AG10803 (cell line): ENCODE measurements around the gene IGBP1.
"Not testable (repeated sequence)": the region's sequence is repeated elsewhere in the genome, so short reads cannot be mapped to it uniquely, and the experiment has no call there.

ENCODE experiments used
- DNase-seq: peaks from one replicate; pipeline ENCODE4 v3.0.0; 2010; ENCODE audit warnings: low read depth
- H3K4me3 ChIP-seq: 2 replicates; pipeline ENCODE4 v1.5.1; 2011; ENCODE audit warnings: mild to moderate bottlenecking, low read length, control low read depth
- CTCF ChIP-seq: conservative IDR thresholded peaks from 2 replicates; pipeline ENCODE4 v1.5.1; 2011; ENCODE audit warnings: mild to moderate bottlenecking, low read length, control low read depth, inconsistent platforms

The IGBP1 gene

GRCh38 chrX:70096052-70096451 is 37.2 kb upstream of the IGBP1 start:
- TF ChIP-seq CTCF, result peak; percentile 46
- DNase-seq, result peak; percentile 21

GRCh38 chrX:70105229-70105628 is 28.0 kb upstream of the IGBP1 start:
- no peak for DNase-seq
- no peak overlapping the region for H3K4me3 ChIP-seq
- no peak for TF ChIP-seq CTCF

More at GRCh38 chrX:70096052-70096451, 37.2 kb upstream of the IGBP1 start:
- H3K4me3 ChIP-seq, result no peak overlapping the region

- not testable (repeated sequence) for DNase-seq, H3K4me3 ChIP-seq
Measured at GRCh38 chrX:70111436-70112026, 21.7 kb upstream of the IGBP1 start.

GRCh38 chrX:70117738-70118137 is 15.5 kb upstream of the IGBP1 start:
- no peak for DNase-seq
- no peak for TF ChIP-seq CTCF
- H3K4me3 ChIP-seq, result no peak overlapping the region

- H3K4me3 ChIP-seq, DNase-seq: not testable (repeated sequence)
Measured at GRCh38 chrX:70123014-70123413, 10.2 kb upstream of the IGBP1 start.

- no peak overlapping the region for H3K4me3 ChIP-seq
- DNase-seq, result no peak
- TF ChIP-seq CTCF, result no peak
Measured at GRCh38 chrX:70124678-70125077, 8.6 kb upstream of the IGBP1 start.

- DNase-seq, result no peak
- H3K4me3 ChIP-seq, result no peak overlapping the region
- no peak for TF ChIP-seq CTCF
Measured at GRCh38 chrX:70128071-70128470, 5.2 kb upstream of the IGBP1 start.

GRCh38 chrX:70129816-70130215 is 3.4 kb upstream of the IGBP1 start:
- DNase-seq, result peak; percentile 1
- H3K4me3 ChIP-seq, result no peak overlapping the region
- TF ChIP-seq CTCF, result no peak
